ENCODE data around the gene ENTPD6.

The ENTPD6 gene

GRCh38 chr20:25245461-25245860 is 49.9 kb downstream of the ENTPD6 start:
- DNase-seq = no peak

GRCh38 chr20:25246182-25246999 is 50.9 kb downstream of the ENTPD6 start:
- no peak for DNase-seq

- DNase-seq = no peak
These were observed 51.5 kb downstream of the ENTPD6 start for GRCh38 chr20:25247000-25247517.

GRCh38 chr20:25247518-25247955 is 52.0 kb downstream of the ENTPD6 start:
- no peak for DNase-seq

DNA sequence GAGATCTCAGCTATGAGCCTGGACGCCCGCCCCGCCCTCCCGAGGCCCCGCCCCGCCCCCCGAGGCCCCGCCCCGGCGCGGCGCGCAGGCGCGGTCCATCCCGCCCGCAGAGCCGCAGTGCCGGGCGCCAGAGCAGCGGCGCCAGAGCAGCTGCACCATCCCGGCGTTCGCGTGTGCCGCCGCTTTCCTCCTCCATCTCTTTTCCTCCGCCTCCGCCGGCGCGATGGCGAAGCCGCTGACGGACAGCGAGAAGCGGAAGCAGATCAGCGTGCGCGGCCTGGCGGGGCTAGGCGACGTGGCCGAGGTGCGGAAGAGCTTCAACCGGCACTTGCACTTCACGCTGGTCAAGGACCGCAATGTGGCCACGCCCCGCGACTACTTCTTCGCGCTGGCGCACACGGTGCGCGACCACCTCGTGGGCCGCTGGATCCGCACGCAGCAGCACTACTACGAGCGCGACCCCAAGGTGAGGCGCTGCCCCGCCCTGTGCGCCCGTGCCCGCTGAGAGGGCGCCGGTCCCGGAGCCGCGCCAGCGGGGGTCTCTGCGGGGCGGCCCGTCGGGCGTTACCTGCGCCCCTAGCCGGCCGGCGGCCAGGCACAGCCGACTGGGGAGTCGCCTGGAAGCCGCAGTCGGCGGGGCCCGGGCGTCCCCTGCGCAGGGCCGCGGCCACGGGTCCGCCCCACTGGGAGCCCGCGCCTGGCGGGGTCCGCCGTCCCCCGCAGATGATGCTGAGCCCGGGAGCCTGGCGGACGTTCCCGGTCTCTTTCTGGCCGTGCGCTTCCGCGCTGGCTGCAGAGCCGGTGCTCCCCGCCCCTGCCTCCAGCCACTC is 52.7 kb downstream of the ENTPD6 start, which contains the start of gene PYGB:
Gene PYGB (plus strand): TSS at position 130 of the 830 bp plus-strand sequence. CDS start 94 bp downstream, at position 224.
- DNase-seq = peak; percentile 75

GRCh38 chr20:25248786-25249172 is 53.3 kb downstream of the ENTPD6 start:
- no peak for DNase-seq

GRCh38 chr20:25249198-25249931 is 53.9 kb downstream of the ENTPD6 start:
- no peak for DNase-seq

DNA sequence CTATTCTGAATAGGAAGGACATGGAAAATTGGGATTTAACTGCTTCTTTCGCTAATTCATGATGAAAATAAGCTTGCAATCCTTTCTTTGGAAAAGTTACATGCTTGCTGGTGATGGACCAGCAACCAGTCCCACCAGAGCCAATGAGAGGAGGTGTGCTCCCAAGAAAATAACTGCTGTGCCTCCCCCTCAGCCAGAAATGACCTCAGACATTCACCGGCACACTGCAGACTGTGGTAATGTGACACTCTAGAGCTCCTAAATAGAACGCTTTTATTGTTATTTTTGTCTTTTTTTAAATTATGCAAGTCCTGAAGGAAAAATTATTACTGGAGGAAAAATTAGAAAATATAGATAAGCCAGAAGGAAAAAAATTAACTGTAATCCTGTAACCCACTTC is 55.0 kb downstream of the ENTPD6 start:
- no peak for DNase-seq

- DNase-seq = no peak
These were observed 55.5 kb downstream of the ENTPD6 start for GRCh38 chr20:25251019-25251418.

GRCh38 chr20:25251558-25251957 is 56.0 kb downstream of the ENTPD6 start:
- no peak for DNase-seq

DNA sequence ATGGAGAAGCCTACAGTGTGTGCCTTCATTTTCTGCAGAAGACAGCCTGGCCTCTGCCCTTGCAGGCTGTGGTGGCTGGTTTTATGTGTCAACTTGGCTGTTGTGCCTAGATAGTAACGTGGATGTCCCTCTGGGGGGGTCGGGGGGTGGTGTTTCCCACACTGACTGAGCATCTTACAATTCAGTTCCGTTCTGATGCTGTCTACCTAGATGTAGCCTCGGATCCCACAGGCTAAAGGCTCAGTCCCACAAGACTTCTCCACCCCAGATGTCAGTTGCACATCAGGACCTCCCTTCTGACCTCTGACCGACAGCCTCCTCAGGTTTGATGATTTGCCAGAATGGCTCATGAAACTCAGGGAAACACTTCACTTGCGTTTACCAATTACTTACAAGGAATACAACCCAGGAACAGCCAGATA is 56.7 kb downstream of the ENTPD6 start:
- DNase-seq = no peak

DNA sequence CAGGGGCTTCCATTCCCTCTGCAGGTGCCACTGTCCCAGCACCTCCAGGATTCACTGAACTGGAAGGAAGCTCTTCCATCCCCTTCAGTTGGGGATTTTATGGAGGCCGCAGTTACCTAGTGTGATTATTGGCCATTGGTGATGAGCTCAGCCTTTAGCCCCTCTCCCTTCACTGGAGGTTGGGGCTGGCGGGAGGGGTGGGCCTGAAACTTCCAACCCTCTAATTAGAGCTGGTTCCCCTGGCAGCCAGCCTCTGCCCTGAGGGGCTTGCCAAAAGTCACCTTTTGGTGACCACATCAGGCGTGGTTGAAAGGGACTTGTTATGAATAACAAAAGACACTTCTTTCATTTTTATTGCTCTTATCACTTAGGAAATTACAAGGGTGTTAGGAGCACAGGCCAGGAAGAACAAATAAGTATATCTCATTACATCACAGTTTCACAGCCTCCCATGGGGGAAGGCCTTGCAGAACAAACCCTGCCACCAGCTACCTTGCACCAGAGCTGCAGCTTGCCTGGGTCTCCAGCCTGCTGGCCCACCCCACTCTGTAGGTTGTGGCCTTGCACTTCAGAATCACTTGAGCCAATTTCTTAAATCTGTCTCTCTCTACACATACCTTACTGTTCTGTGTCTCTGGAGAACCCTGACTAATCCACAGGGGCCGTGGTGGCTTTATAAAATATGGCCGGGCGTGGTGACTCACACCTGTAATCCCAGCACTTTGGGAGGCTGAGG is 57.3 kb downstream of the ENTPD6 start:
- no peak for DNase-seq

DNA sequence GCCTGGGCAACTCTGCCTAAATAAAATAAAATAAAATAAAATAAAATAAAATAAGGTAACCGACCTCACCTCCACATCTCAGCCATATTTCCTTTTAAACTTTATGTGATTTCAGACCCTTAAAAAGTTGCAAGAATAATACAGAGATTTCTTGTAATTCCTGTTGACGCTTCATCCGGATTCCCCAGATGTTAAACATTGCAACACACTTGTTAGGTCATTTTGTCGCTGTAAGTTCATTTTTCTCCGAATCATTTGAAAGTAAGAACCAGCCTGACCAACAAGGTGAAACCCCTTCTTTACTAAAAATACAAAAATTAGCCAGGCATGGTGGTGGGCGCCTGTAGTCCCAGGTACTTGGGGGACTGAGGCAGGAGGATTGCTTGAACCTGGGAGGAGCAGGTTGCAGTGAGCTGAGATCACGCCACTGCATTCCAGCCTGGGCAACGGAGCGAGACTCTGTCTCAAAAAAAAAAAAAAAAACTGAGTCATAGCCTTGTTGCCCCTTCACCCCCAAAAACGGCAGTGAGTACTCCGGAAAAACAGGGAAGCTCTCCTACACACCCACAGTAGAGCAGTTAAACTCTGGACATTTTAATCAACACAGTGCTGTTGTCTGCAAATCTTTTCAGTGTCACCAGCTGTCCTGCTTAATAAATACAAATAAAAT is 58.2 kb downstream of the ENTPD6 start:
- no peak for DNase-seq

- no peak for DNase-seq
These were observed 59.1 kb downstream of the ENTPD6 start for GRCh38 chr20:25254571-25254970.

- no peak for DNase-seq
These were observed 59.6 kb downstream of the ENTPD6 start for GRCh38 chr20:25254986-25255680.

GRCh38 chr20:25256226-25256859 is 60.8 kb downstream of the ENTPD6 start:
- no peak for DNase-seq

DNA sequence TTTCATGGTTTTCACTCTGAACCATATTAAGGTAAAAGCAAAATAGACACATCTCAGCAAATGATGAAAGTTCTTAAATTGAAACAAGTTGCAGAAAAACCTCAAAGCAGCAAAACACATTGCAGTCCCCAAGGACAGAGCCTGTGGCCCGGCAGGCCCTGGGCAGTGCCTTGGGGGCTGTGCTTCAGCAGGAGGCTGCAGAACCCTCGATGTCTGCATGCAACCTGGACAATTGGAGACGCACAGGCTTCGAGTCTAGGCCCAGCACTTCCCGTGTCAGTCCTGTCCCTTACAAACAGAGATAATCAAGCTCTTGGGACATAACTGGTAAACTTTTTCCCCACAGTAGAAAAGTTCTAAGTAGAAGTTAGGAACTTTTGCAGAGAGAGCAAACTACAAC is 61.6 kb downstream of the ENTPD6 start:
- no peak for DNase-seq

DNA sequence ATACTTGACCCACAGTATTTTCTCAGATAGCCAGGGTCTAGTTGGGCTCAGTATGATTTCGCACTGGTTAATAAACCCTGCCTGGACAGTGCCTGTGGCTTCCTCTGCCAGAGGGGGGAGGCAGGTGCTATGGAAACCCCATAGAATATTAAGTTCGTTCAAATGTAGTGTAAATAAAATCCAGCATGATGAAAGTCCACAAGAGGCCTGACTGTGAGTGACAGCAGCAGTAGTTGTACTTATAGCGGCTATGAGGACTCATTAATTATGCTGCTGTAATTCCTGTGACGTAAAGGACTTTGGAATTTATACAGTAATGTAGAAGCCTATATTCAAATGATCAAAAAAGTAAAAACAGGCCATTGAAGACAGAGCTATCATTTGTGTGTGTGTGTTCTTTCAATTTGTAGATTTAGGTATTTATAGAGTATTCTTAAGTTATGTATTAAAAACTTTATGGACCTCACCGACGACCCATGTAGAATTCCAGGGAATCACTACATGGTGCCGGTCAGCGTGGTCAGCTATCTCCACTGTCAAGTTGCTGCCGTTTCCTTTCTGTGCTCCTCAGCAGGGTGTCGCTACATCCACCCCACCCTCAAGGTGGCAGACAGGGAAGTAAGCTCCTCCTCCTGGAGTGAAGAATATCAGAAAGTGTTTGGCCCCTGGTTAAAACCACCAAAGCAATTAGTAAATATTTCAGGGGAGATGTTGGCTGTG is 62.4 kb downstream of the ENTPD6 start:
- no peak for DNase-seq

DNA sequence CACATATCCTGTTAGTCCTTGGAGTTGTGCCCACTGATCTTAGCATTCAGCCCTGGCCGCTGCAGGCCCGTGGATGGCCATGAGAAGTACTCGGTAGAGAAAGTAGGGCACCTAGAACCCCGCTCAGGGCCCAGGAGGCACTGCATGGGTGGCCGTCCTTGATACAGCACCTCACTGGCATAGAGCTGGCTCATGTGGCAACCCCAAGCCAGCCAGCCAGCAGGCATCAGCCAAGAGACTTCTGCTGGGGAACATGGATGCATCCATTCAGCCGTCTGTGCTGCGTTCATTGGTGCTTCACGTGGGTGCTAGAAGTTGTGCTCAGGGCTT is 62.9 kb downstream of the ENTPD6 start:
- no peak for DNase-seq

- DNase-seq = no peak
These were observed 63.3 kb downstream of the ENTPD6 start for GRCh38 chr20:25258828-25259227.
